22Rv1 (cell line): ENCODE results near the gene CLEC4D.

ENCODE experiments used
- ZFX ChIP-seq: fragments of 450-650 bp; IDR thresholded peaks from 2 replicates; pipeline ENCODE4 v1.6.1; 2017; ENCODE audit warnings: antibody characterized with exemption, borderline replicate concordance
- TF ChIP-seq, protein P1 (sequence below): fragments of 450-650 bp; IDR thresholded peaks from 2 replicates; pipeline ENCODE4 v1.5.1; 2017; ENCODE audit warnings: mild to moderate bottlenecking

DNA sequence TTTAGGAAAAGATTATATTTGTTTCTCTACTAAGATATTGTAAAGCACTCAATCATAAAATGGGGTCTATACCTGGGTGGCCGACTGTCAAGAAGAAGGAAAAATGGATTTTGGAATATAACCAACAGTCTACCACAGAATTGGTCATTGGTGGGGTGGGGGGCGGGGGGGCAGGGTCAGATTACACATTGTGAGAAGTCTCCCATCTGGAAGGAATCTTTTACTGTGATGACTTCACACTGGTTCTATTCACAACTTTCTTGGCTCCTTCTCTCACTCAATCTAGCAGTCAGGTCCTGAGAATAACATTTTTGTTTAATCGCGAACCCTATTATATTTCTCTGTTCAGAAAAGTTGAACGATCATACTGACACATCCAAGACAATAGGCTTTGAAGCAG lies 36.1 kb downstream of the CLEC4D start:
- TF ChIP-seq, protein P1, sequence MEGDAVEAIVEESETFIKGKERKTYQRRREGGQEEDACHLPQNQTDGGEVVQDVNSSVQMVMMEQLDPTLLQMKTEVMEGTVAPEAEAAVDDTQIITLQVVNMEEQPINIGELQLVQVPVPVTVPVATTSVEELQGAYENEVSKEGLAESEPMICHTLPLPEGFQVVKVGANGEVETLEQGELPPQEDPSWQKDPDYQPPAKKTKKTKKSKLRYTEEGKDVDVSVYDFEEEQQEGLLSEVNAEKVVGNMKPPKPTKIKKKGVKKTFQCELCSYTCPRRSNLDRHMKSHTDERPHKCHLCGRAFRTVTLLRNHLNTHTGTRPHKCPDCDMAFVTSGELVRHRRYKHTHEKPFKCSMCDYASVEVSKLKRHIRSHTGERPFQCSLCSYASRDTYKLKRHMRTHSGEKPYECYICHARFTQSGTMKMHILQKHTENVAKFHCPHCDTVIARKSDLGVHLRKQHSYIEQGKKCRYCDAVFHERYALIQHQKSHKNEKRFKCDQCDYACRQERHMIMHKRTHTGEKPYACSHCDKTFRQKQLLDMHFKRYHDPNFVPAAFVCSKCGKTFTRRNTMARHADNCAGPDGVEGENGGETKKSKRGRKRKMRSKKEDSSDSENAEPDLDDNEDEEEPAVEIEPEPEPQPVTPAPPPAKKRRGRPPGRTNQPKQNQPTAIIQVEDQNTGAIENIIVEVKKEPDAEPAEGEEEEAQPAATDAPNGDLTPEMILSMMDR = no peak
- TF ChIP-seq ZFX = no peak
